Activated CD4-positive, alpha-beta T cell treated with anti-CD3 and anti-CD28 coated beads, Interleukin-2, amount 10 ng/mL, durations not matched to agents 7 days and 5 days (primary cell): ENCODE data around the gene FRYL. TPM values are rescaled to one million over a fixed set of nuclear protein-coding genes. Genes with fewer than 3 reads are reported as not detected.
"Not testable (repeated sequence)": the region's sequence is repeated elsewhere in the genome, so short reads cannot be mapped to it uniquely, and the experiment has no call there.

Source experiments
- CTCF ChIA-PET: fragments of 350-600 bp; sonication (Branson Sonifier 250); formaldehyde crosslinking; loops from one replicate; lab custom pipeline; 2021; ENCODE audit warnings: antibody characterized with exemption; lab: Charles Lee
- POLR2A ChIA-PET: fragments of 350-600 bp; sonication (Branson Sonifier 250); formaldehyde crosslinking; loops from one replicate; lab custom pipeline; 2021; ENCODE audit warnings: antibody characterized with exemption; lab: Charles Lee
- DNase-seq: peaks from one replicate; pipeline ENCODE4 v3.0.0-alpha.2; 2020
- H3K27ac Mint-ChIP-seq: one replicate; pipeline ENCODE4 v1.8.0; 2021; ENCODE audit warnings: mild to moderate bottlenecking, moderate library complexity, mixed read lengths
- H3K27me3 Mint-ChIP-seq: one replicate; pipeline ENCODE4 v1.8.0; 2021; ENCODE audit warnings: mixed read lengths
- H3K36me3 Mint-ChIP-seq: one replicate; pipeline ENCODE4 v1.8.0; 2021; ENCODE audit warnings: low read depth, mixed read lengths
- H3K4me1 Mint-ChIP-seq: one replicate; pipeline ENCODE4 v1.8.0; 2021; ENCODE audit warnings: mixed read lengths
- H3K4me3 Mint-ChIP-seq: one replicate; pipeline ENCODE4 v1.8.0; 2021; ENCODE audit warnings: mild to moderate bottlenecking, moderate library complexity, mixed read lengths
- H3K9me3 Mint-ChIP-seq: one replicate; pipeline ENCODE4 v1.8.0; 2021; ENCODE audit warnings: mixed read lengths
- total RNA-seq, 2 experiments: library from RNA; stranded (reverse); gene quantifications; one replicate each; pipeline ENCODE4 v1.2.3, GENCODE V29; 2021

Gene FRYL
- total RNA-seq, 2 experiments from 2014 or later = 96.8 to 102 TPM

DNA sequence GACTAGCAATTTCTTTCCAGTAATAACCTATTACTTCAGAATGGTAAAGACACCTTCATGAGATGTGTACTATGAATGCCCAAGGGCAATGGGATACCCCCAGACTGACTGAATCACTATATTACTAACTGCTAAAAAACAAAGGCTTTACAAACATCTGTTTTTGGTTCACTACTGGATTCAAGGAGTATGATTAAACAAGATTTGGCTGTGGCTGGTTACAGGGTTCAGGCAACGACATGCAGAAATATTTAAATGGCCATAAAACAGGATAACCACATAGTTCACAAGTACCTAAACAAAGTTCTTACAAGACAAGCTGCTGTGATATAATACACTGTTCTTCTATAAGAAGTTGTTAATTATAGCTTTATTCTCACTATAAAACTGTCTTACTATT, 128.2 kb downstream of the FRYL start:
- Mint-ChIP-seq H3K36me3 (peaks cover 6% of the 10 kb centered on the region), H3K27ac (no peak overlapping the region), H3K9me3 (no peaks in the 10 kb centered on the region), H3K4me3 (no peak overlapping the region), H3K27me3 (no peaks in the 10 kb centered on the region), H3K4me1 (peaks cover 32% of the 10 kb centered on the region)
- ChIA-PET POLR2A (no interaction called here), CTCF (no interaction called here)
- DNase-seq = no peak

DNA sequence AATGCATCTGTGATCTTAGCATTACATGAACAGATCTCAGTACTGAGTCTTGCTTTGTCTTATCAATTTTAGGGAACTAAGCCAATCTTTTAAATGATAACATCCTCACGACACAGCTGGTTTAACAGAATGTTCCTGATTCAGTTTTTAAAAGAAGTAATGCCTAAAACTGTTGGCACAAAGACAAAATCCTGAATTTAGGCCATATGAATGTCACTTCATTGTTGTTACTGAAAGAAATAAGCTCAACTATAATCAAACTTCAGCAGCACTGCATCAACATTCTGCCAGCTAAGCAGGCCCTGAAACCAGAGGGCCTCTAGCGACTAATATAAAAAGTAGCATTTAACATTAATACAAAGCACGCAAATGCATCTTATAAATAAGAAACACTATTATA, 130.6 kb downstream of the FRYL start:
- ChIA-PET CTCF (no interaction called here), POLR2A (no interaction called here)
- peaks cover 23% of the 10 kb centered on the region for H3K4me1 Mint-ChIP-seq

DNA sequence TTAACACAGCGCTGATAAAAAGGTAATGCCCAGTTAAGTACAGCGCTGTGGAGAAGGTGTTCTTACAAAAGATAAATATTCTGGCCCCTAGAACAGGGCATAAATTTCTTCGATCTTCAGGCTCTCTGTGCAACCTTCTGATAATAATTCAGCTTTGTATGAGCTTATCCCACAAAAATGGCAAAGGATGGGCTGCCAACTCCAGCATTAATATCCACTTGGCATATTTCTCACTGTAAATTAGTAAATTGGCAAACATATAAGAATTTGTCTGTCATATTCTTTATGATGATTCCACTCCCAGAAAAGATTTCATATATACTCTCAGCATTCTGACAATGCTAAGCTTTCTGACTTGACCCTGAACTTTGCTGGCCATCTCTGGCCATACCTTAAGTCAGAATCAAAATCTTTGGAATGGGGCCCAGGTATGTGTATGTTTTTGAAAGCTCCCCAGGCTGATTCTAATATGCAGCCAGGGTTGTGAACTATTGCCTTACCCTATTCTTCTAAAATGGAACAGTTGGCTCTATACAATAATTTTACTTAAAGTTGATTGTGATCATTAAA, 134.8 kb downstream of the FRYL start:
- peaks cover 2% of the 10 kb centered on the region for H3K4me1 Mint-ChIP-seq
- DNase-seq = no peak
- H3K27ac Mint-ChIP-seq = no peak overlapping the region
- no peaks in the 10 kb centered on the region for H3K9me3 Mint-ChIP-seq
- H3K4me3 Mint-ChIP-seq = no peak overlapping the region
- H3K36me3 Mint-ChIP-seq = peaks cover 6% of the 10 kb centered on the region
- ChIA-PET CTCF (interaction anchor here (2.0 kb wide), 1 partner anchor 11 kb away, joined by 4 read pairs; no protein-coding TSS in a partner anchor), POLR2A (no interaction called here)
- H3K27me3 Mint-ChIP-seq = no peaks in the 10 kb centered on the region

More for the DNA sequence above, 130.6 kb downstream of the FRYL start:
- Mint-ChIP-seq H3K27me3 (no peaks in the 10 kb centered on the region), H3K36me3 (peaks cover 8% of the 10 kb centered on the region), H3K9me3 (no peaks in the 10 kb centered on the region), H3K4me3 (no peak overlapping the region), H3K27ac (no peak overlapping the region)
- no peak for DNase-seq

DNA sequence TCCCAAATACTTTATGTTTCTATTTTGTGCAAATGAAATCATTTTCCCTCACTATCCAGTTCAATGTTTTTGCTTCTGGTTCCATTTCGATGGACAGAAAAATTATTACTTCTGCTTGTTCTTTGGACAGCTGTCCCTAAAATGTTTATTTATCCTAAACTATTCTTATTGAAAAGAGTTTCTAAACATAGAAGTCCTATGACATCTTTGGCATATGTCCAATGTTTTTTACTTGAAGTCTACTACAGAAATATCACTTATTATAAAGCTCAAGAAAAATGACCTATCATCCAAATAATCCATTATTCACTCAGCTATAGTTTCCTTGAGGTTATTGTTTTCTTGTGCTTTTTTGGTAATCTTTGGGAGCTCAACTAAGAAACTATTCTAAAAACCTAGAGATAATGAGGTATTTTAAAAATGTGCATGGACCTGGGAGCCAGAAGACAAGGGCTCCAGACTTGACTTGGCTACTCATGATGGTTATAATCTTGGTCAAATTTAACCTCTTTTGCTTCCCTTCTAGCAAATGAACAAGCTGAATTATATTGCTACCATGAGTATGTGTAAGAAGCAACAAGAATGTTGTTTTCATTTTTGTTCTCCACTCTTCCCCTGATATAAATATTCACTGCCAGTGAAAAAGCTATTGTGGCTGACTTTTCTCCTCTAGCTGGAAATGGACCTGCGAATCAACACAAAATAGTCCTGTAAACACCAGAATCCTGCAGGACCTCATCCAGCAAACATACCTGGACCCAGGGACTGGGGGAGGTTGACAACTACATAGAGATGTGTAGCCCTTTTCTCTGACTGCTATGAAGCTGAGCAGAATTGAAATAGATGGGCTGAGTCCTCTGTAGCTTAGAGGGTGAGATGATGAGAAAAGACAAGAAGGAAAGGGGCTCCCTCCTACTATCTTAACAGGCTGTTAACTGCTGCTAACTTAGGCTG, 137.4 kb downstream of the FRYL start:
- Mint-ChIP-seq H3K27ac (no peak overlapping the region), H3K27me3 (no peaks in the 10 kb centered on the region), H3K4me3 (no peak overlapping the region), H3K9me3 (no peaks in the 10 kb centered on the region), H3K36me3 (peaks cover 8% of the 10 kb centered on the region), H3K4me1 (peaks cover 1% of the 10 kb centered on the region)
- DNase-seq = no peak
- ChIA-PET CTCF (no interaction called here), POLR2A (no interaction called here)

DNA sequence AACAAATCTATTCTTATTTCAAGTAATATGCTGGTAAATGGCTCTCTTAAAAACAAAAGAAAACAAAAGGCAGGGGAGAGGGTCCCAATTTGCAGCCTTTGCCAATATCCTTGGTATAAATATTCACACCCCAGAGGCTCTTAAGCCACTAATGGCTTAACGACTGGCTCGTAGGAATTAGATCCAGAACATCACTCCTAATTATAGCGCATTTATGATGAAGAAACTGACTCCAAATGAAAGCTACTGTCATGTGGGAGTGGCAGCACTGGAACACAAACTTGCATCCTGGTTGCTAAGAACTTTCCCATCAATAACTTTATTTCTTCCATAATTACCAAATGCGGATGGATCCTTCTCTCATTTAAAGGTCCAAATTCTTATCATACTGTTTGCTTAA, 138.7 kb downstream of the FRYL start:
- Mint-ChIP-seq H3K4me3 (no peak overlapping the region), H3K4me1 (peaks cover 1% of the 10 kb centered on the region), H3K9me3 (no peaks in the 10 kb centered on the region), H3K27me3 (no peaks in the 10 kb centered on the region), H3K27ac (no peak overlapping the region), H3K36me3 (peaks cover 8% of the 10 kb centered on the region)
- ChIA-PET CTCF (no interaction called here), POLR2A (no interaction called here)
- no peak for DNase-seq

DNA sequence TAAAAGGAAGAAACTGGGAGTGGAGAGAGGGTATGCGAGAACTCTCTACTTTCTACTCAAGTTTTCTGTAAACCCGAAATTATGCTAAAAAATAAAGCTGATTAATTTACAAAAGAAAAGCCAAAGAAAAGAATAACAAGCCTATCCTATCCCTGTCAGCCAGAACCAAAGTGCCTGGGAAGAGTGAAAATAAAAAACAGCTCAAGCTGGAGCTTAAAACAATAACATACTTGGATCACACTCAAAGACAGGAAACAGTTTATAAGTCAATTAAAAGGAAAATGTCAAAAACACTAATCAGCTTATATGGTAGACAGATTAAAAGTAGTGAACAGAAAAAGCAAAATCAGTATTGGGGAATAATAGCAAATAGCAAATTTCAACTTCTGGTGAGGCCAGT, 139.4 kb downstream of the FRYL start:
- CTCF ChIA-PET = no interaction called here
- H3K36me3 Mint-ChIP-seq = peaks cover 7% of the 10 kb centered on the region
- no peak overlapping the region for H3K4me3 Mint-ChIP-seq
- H3K9me3 Mint-ChIP-seq = no peaks in the 10 kb centered on the region
- no peaks in the 10 kb centered on the region for H3K27me3 Mint-ChIP-seq
- DNase-seq = no peak
- POLR2A ChIA-PET = no interaction called here
- H3K4me1 Mint-ChIP-seq = peaks cover 4% of the 10 kb centered on the region
- H3K27ac Mint-ChIP-seq = no peak overlapping the region

DNA sequence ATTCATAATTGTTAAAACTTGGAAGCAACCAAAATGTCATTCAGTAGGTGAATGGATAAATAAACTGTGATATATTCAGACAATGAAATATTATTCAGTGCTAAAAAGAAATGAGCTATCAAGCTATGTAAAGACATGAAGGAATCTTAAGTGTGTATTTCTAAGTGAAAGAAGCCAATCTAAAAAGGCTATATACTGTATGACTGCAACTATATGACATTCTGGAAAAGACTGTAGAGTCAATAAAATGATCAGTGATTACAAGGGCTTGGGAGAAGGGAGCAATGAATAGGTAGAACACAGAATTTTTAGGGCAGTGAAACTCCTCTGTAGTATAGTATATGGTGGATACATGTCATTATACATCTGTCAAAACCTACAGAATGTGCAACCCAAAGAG, 139.9 kb downstream of the FRYL start:
- Mint-ChIP-seq H3K27ac (no peak overlapping the region), H3K36me3 (peaks cover 7% of the 10 kb centered on the region), H3K4me3 (no peak overlapping the region), H3K9me3 (no peaks in the 10 kb centered on the region), H3K27me3 (no peaks in the 10 kb centered on the region), H3K4me1 (peaks cover 4% of the 10 kb centered on the region)
- ChIA-PET POLR2A (no interaction called here), CTCF (no interaction called here)
- DNase-seq = no peak

DNA sequence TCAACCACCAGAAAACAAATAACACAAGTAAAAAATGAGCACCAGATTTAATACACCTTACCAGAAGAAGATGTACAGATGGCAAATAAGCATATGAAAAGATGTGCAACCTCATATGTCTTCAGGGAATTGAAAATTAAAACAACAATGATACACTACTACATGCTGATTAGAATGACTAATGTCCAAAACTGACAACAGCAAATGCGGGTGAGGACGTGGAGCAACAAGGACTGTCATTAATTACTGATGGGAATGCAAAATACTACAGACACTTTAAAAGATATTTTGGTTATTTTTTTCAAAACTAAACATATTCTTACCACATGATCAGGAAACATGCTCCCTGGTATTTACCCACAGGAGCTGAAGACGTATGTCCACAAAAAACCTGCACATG, 140.3 kb downstream of the FRYL start:
- Mint-ChIP-seq H3K4me3 (no peak overlapping the region), H3K4me1 (peaks cover 4% of the 10 kb centered on the region), H3K27me3 (no peaks in the 10 kb centered on the region), H3K36me3 (peaks cover 7% of the 10 kb centered on the region), H3K9me3 (no peaks in the 10 kb centered on the region), H3K27ac (no peak overlapping the region)
- no peak for DNase-seq
- ChIA-PET CTCF (no interaction called here), POLR2A (no interaction called here)

DNA sequence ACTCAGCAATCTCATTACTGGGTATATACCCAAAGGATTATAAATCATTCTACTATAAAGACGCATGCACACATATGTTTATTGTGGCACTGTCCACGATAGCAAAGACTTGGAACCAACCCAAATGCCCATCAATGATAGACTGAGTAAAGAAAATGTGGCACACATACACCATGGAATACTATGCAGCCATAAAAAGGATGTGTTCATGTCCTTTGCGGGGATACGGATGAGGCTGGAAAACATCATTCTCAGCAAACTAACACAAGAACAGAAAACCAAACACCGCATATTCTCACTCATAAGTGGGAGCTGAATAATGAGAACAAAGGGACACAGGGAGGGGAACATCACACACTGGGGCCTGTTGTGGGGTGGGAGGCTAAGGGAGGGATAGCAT, 141.5 kb downstream of the FRYL start:
- H3K27ac Mint-ChIP-seq, H3K27me3 Mint-ChIP-seq, H3K4me1 Mint-ChIP-seq, DNase-seq, H3K4me3 Mint-ChIP-seq, H3K9me3 Mint-ChIP-seq, CTCF ChIA-PET, POLR2A ChIA-PET, H3K36me3 Mint-ChIP-seq: not testable (repeated sequence)

DNA sequence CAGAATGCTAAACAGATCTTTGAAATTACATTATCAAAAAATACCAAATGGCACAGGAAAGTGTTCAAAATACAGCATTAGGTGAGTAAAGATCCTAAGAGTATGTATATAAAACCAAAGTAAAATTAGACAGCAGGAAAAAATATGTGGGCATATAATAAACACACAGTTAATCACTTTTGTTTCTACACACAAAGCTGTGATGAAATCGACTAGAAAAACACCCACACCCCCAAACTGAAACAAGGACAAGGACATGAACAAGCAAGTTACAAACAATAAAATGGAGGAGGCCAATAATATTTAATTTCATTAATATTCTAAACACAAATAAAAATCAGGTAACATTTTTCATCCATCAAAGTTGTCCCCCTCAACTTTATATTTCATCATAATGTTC, 143.2 kb downstream of the FRYL start:
- POLR2A ChIA-PET = no interaction called here
- H3K36me3 Mint-ChIP-seq = peaks cover 7% of the 10 kb centered on the region
- CTCF ChIA-PET = no interaction called here
- no peaks in the 10 kb centered on the region for H3K9me3 Mint-ChIP-seq
- no peaks in the 10 kb centered on the region for H3K27me3 Mint-ChIP-seq
- H3K27ac Mint-ChIP-seq = no peak overlapping the region
- H3K4me1 Mint-ChIP-seq = peaks cover 4% of the 10 kb centered on the region
- no peak for DNase-seq
- no peak overlapping the region for H3K4me3 Mint-ChIP-seq

DNA sequence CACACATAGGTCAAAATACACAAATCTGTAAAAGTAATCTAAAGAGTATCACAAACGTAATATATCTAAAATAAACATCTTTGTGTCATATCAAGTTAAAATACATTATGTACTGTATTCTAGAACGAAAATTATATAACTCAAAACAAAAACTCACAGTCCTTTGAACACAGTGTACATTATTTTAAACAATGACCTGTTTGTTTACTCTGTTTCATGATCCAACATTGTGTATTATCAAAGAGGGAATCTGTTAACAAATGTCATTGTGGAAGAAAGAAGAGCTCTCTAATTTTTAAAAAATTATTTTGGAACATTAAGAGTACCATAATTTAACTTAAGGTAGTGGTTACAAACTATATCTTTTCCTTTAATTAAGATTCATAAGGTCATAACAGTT, 144.1 kb downstream of the FRYL start:
- Mint-ChIP-seq H3K4me1 (peaks cover 4% of the 10 kb centered on the region), H3K9me3 (no peaks in the 10 kb centered on the region), H3K36me3 (peaks cover 10% of the 10 kb centered on the region), H3K4me3 (no peak overlapping the region), H3K27me3 (no peaks in the 10 kb centered on the region), H3K27ac (no peak overlapping the region)
- ChIA-PET POLR2A (interaction anchor here (0.8 kb wide), 1 partner anchor 744 kb away, joined by 3 read pairs; no protein-coding TSS in a partner anchor), CTCF (no interaction called here)
- no peak for DNase-seq

DNA sequence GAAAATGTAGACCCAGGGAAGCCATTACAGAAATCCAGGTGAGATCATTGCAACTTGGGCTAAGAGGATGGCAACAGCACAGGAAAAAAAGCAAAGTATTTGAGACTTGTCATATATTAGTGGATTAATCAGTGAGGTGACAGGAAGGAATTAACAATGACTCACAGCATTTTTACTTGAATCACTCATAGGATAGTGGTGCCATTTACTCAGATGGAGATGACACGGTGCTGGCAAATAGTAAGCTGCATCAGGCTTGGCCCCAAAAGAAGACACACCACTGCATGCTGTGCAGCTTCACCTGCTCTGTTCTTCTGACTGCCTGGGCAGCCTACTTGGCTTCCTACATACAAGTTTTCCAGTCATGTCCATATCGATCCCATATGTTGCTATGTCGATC, 144.8 kb downstream of the FRYL start:
- ChIA-PET CTCF (no interaction called here), POLR2A (interaction anchor here (0.8 kb wide), 1 partner anchor 743 kb away, joined by 3 read pairs; no protein-coding TSS in a partner anchor)
- Mint-ChIP-seq H3K4me3 (no peak overlapping the region), H3K36me3 (peaks cover 10% of the 10 kb centered on the region), H3K4me1 (peaks cover 4% of the 10 kb centered on the region), H3K9me3 (no peaks in the 10 kb centered on the region), H3K27ac (no peak overlapping the region), H3K27me3 (no peaks in the 10 kb centered on the region)
- DNase-seq = no peak

DNA sequence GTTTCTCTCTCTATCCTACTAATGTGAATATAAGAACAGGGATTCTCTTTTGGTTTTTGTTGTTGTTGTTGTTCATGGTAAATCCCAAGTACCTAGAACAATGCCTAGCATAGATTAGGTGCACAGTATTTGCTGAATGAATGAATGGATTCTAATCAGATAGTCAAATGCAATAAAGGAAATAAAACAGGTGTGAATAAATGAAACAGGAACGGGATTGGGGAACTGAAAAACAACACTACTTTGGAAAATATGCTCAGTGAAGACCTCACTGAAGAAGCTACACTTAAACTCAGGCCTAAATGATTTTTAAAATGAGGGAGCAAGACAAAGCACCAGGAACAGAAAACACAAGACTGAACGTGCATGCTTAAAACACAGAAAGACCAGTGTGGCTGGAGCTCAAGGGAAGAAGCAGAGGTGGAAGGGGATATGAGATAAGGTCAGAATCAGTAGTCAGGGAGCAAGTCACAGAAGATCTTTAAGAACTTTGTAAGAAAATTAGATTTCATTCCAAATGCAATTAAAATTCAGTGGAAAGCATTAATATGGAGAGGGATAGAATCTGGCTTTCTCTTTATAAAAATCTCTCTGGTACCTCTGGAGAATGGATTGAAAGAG, 145.3 kb downstream of the FRYL start:
- Mint-ChIP-seq H3K4me3 (no peak overlapping the region), H3K36me3 (peaks cover 11% of the 10 kb centered on the region), H3K27me3 (no peaks in the 10 kb centered on the region), H3K4me1 (peaks cover 4% of the 10 kb centered on the region), H3K27ac (no peak overlapping the region), H3K9me3 (no peaks in the 10 kb centered on the region)
- POLR2A ChIA-PET = interaction anchor here (0.8 kb wide), 1 partner anchor 743 kb away, joined by 3 read pairs; no protein-coding TSS in a partner anchor
- CTCF ChIA-PET = interaction anchor here (1.5 kb wide), 1 partner anchor 10 kb away, joined by 4 read pairs; no protein-coding TSS in a partner anchor
- no peak for DNase-seq
